ENCODE data around the gene MARCHF2. TPM values are rescaled to one million over a fixed set of nuclear protein-coding genes. Genes with fewer than 3 reads are reported as not detected.

Gene MARCHF2
- total RNA-seq, 1 experiment from 2014 or later: 58.7 TPM

GRCh38 chr19:8370176-8371010, 42.7 kb upstream of the MARCHF2 start:
- Histone ChIP-seq H3K4me1 (ENCODE audit: insufficient read depth, low read length) (peaks cover 16% of the 10 kb centered on the region), H2AFZ (ENCODE audit: low read length) (no peak overlapping the region), H3K9ac (ENCODE audit: low read length) (no peak overlapping the region), H3K9me2 (replicated peaks; ENCODE audit: low read length) (no peaks in the 10 kb centered on the region), H3K27ac (ENCODE audit: low read length) (no peak overlapping the region), H3K4me2 (ENCODE audit: low read length) (no peak overlapping the region), H3K4me3 (ENCODE audit: low read length) (no peak overlapping the region), H3K79me2 (ENCODE audit: low read length) (no peaks in the 10 kb centered on the region), H3K27me3 (ENCODE audit: low read length) (no peaks in the 10 kb centered on the region), H3K9me3 (ENCODE audit: low read length) (no peaks in the 10 kb centered on the region), H3K36me3 (ENCODE audit: low read depth, low read length) (no peaks in the 10 kb centered on the region), H3F3A (ENCODE audit: low read length, unreplicated experiment) (no peaks in the 10 kb centered on the region), H4K20me1 (ENCODE audit: low read length) (no peaks in the 10 kb centered on the region)
- ATAC-seq: no peak
- ChIA-PET POLR2A (ENCODE audit: unreplicated experiment) (no interaction called here), CTCF (no interaction called here)
- DNase-seq: no peak
- TF ChIP-seq EZH2phosphoT487 (IDR thresholded peaks at IDR 0.05; ENCODE audit: borderline replicate concordance, low read length) (no peak), EZH2 (IDR thresholded peaks at IDR 0.05; ENCODE audit: low read length, unreplicated experiment) (no peak), CTCF (conservative IDR thresholded peaks at IDR 0.05; ENCODE audit: low read depth, low read length) (no peak)
- BruUV-seq (replicated peaks): no TSS peak
- intact Hi-C loops (cut with micrococcal nuclease): no loop called here

GRCh38 chr19:8371011-8371804, 41.9 kb upstream of the MARCHF2 start:
- Histone ChIP-seq H3K27ac (ENCODE audit: low read length) (no peak overlapping the region), H3K4me2 (ENCODE audit: low read length) (no peak overlapping the region), H3K79me2 (ENCODE audit: low read length) (no peaks in the 10 kb centered on the region), H3K36me3 (ENCODE audit: low read depth, low read length) (no peaks in the 10 kb centered on the region), H3K4me3 (ENCODE audit: low read length) (no peak overlapping the region), H3K9ac (ENCODE audit: low read length) (no peak overlapping the region), H4K20me1 (ENCODE audit: low read length) (no peaks in the 10 kb centered on the region), H3F3A (ENCODE audit: low read length, unreplicated experiment) (no peaks in the 10 kb centered on the region), H2AFZ (ENCODE audit: low read length) (no peak overlapping the region), H3K4me1 (ENCODE audit: insufficient read depth, low read length) (peaks cover 16% of the 10 kb centered on the region), H3K9me2 (replicated peaks; ENCODE audit: low read length) (no peaks in the 10 kb centered on the region), H3K9me3 (ENCODE audit: low read length) (no peaks in the 10 kb centered on the region), H3K27me3 (ENCODE audit: low read length) (no peaks in the 10 kb centered on the region)
- no peak for TF ChIP-seq EZH2phosphoT487 (IDR thresholded peaks at IDR 0.05; ENCODE audit: borderline replicate concordance, low read length)
- no peak for TF ChIP-seq CTCF (conservative IDR thresholded peaks at IDR 0.05; ENCODE audit: low read depth, low read length)
- TF ChIP-seq EZH2 (IDR thresholded peaks at IDR 0.05; ENCODE audit: low read length, unreplicated experiment): no peak
- no TSS peak for BruUV-seq (replicated peaks)
- POLR2A ChIA-PET (ENCODE audit: unreplicated experiment): no interaction called here
- ATAC-seq (no peak), DNase-seq (no peak)
- CTCF ChIA-PET: no interaction called here
- intact Hi-C loops (cut with micrococcal nuclease): no loop called here

Data from PC-3 (cell line).